Measurements from ENCODE around the gene ABCF3.

ABCF3 gene

GRCh38 chr3:184209146-184209923 lies 23.3 kb downstream of the ABCF3 start:
- Histone ChIP-seq H4K8ac (ENCODE audit: low read depth, low read length) (no peak overlapping the region), H3K27me3 (ENCODE audit: control insufficient read depth in 3 of 3, insufficient read depth in 3 of 3, low read depth in 1 of 3, low read length in 3 of 3) (peaks cover 0 to 14% (median 0%) of the 10 kb centered on the region in 3 experiments), H2BK120ac (ENCODE audit: low read depth, low read length) (no peak overlapping the region), H3K79me1 (ENCODE audit: low read depth, low read length) (no peaks in the 10 kb centered on the region), H2BK12ac (ENCODE audit: low read length) (no peak overlapping the region), H3K9ac (ENCODE audit: low read depth, low read length, poor library complexity) (no peak overlapping the region), H3K9me3 (replicated peaks in 1 of 2; ENCODE audit: control insufficient read depth in 2 of 2, insufficient read depth in 1 of 2, low read depth in 1 of 2, low read length in 2 of 2) (no peaks in the 10 kb centered on the region), H4K91ac (ENCODE audit: low read depth, low read length, poor library complexity) (no peak overlapping the region), H3K18ac (ENCODE audit: low read length) (no peak overlapping the region), H3K27ac (replicated peaks; ENCODE audit: low read length) (no peak overlapping the region), H2AK5ac (ENCODE audit: low read depth, low read length) (no peak overlapping the region), H2BK5ac (ENCODE audit: low read length) (no peak overlapping the region), H2BK15ac (ENCODE audit: low read length) (no peak overlapping the region), H3K4me2 (ENCODE audit: insufficient read depth, low read length, poor library complexity, severe bottlenecking) (no peak overlapping the region), H3K23ac (ENCODE audit: low read depth, low read length, poor library complexity) (no peak overlapping the region), H3K4me3 (ENCODE audit: low read length in 2 of 2) (no peak overlapping the region), H3K36me3 (replicated peaks in 1 of 2; ENCODE audit: control insufficient read depth in 2 of 2, insufficient read depth in 2 of 2, low read length in 2 of 2) (no peaks in the 10 kb centered on the region), H3K4me1 (ENCODE audit: control insufficient read depth in 2 of 2, insufficient read depth in 1 of 2, low read depth in 1 of 2, low read length in 2 of 2) (peaks cover 0 to 3% of the 10 kb centered on the region in 2 donors), H2AFZ (ENCODE audit: low read length) (no peak overlapping the region), H3K14ac (ENCODE audit: low read length) (no peak overlapping the region), H3K4ac (ENCODE audit: low read length) (no peak overlapping the region)
- WGBS, 2 donors (ENCODE audit: extremely low coverage in 2 of 2, insufficient read length in 2 of 2, insufficient replicate concordance in 1 of 2) = no CpG with 5 or more reads among the region's 11 CpGs
- no peak for DNase-seq (ENCODE audit: low spot score)

- Histone ChIP-seq H2BK12ac (ENCODE audit: low read length) (no peak overlapping the region), H3K9me3 (replicated peaks in 1 of 2; ENCODE audit: control insufficient read depth in 2 of 2, insufficient read depth in 1 of 2, low read depth in 1 of 2, low read length in 2 of 2) (no peaks in the 10 kb centered on the region), H3K4me1 (ENCODE audit: control insufficient read depth in 2 of 2, insufficient read depth in 1 of 2, low read depth in 1 of 2, low read length in 2 of 2) (peaks cover 0 to under 1% of the 10 kb centered on the region in 2 donors), H4K91ac (ENCODE audit: low read depth, low read length, poor library complexity) (no peak overlapping the region), H2BK120ac (ENCODE audit: low read depth, low read length) (no peak overlapping the region), H3K36me3 (replicated peaks in 1 of 2; ENCODE audit: control insufficient read depth in 2 of 2, insufficient read depth in 2 of 2, low read length in 2 of 2) (no peaks in the 10 kb centered on the region), H2BK15ac (ENCODE audit: low read length) (no peak overlapping the region), H3K4me2 (ENCODE audit: insufficient read depth, low read length, poor library complexity, severe bottlenecking) (no peak overlapping the region), H3K27ac (replicated peaks; ENCODE audit: low read length) (no peak overlapping the region), H2AFZ (ENCODE audit: low read length) (no peak overlapping the region), H3K27me3 (ENCODE audit: control insufficient read depth in 3 of 3, insufficient read depth in 3 of 3, low read depth in 1 of 3, low read length in 3 of 3) (peaks cover 0 to 11% (median 0%) of the 10 kb centered on the region in 3 experiments), H3K14ac (ENCODE audit: low read length) (no peak overlapping the region), H2AK5ac (ENCODE audit: low read depth, low read length) (no peak overlapping the region), H2BK5ac (ENCODE audit: low read length) (no peak overlapping the region), H3K4ac (ENCODE audit: low read length) (no peak overlapping the region), H3K18ac (ENCODE audit: low read length) (no peak overlapping the region), H3K79me1 (ENCODE audit: low read depth, low read length) (no peaks in the 10 kb centered on the region), H3K4me3 (ENCODE audit: low read length in 2 of 2) (no peak overlapping the region), H4K8ac (ENCODE audit: low read depth, low read length) (no peak overlapping the region), H3K9ac (ENCODE audit: low read depth, low read length, poor library complexity) (no peak overlapping the region), H3K23ac (ENCODE audit: low read depth, low read length, poor library complexity) (no peak overlapping the region)
- DNase-seq (ENCODE audit: low spot score) = no peak
- no CpG with 5 or more reads among the region's 5 CpGs for WGBS, 2 donors (ENCODE audit: extremely low coverage in 2 of 2, insufficient read length in 2 of 2, insufficient replicate concordance in 1 of 2)
Measured at GRCh38 chr3:184211297-184211696, 25.3 kb downstream of the ABCF3 start.

GRCh38 chr3:184211718-184212117 lies 25.7 kb downstream of the ABCF3 start:
- no CpG with 5 or more reads among the region's 5 CpGs for WGBS, 2 donors (ENCODE audit: extremely low coverage in 2 of 2, insufficient read length in 2 of 2, insufficient replicate concordance in 1 of 2)
- DNase-seq (ENCODE audit: low spot score) = no peak
- H3K36me3 ChIP-seq (replicated peaks in 1 of 2; ENCODE audit: control insufficient read depth in 2 of 2, insufficient read depth in 2 of 2, low read length in 2 of 2) = no peaks in the 10 kb centered on the region
- H3K4me1 ChIP-seq (ENCODE audit: control insufficient read depth in 2 of 2, insufficient read depth in 1 of 2, low read depth in 1 of 2, low read length in 2 of 2) = no peaks in the 10 kb centered on the region
- no peak overlapping the region for H3K4ac ChIP-seq (ENCODE audit: low read length)
- H4K8ac ChIP-seq (ENCODE audit: low read depth, low read length) = no peak overlapping the region
- no peak overlapping the region for H3K27ac ChIP-seq (replicated peaks; ENCODE audit: low read length)
- no peak overlapping the region for H3K14ac ChIP-seq (ENCODE audit: low read length)
- no peak overlapping the region for H2BK120ac ChIP-seq (ENCODE audit: low read depth, low read length)
- H3K9ac ChIP-seq (ENCODE audit: low read depth, low read length, poor library complexity) = no peak overlapping the region
- H3K79me1 ChIP-seq (ENCODE audit: low read depth, low read length) = no peaks in the 10 kb centered on the region
- no peak overlapping the region for H2BK5ac ChIP-seq (ENCODE audit: low read length)
- H2AFZ ChIP-seq (ENCODE audit: low read length) = no peak overlapping the region
- H3K23ac ChIP-seq (ENCODE audit: low read depth, low read length, poor library complexity) = no peak overlapping the region
- no peak overlapping the region for H4K91ac ChIP-seq (ENCODE audit: low read depth, low read length, poor library complexity)
- H3K4me3 ChIP-seq (ENCODE audit: low read length in 2 of 2) = no peak overlapping the region
- no peak overlapping the region for H2BK15ac ChIP-seq (ENCODE audit: low read length)
- no peak overlapping the region for H3K18ac ChIP-seq (ENCODE audit: low read length)
- no peaks in the 10 kb centered on the region for H3K9me3 ChIP-seq (replicated peaks in 1 of 2; ENCODE audit: control insufficient read depth in 2 of 2, insufficient read depth in 1 of 2, low read depth in 1 of 2, low read length in 2 of 2)
- H2BK12ac ChIP-seq (ENCODE audit: low read length) = no peak overlapping the region
- no peak overlapping the region for H3K4me2 ChIP-seq (ENCODE audit: insufficient read depth, low read length, poor library complexity, severe bottlenecking)
- H3K27me3 ChIP-seq (ENCODE audit: control insufficient read depth in 3 of 3, insufficient read depth in 3 of 3, low read depth in 1 of 3, low read length in 3 of 3) = peaks cover 0 to 7% (median 0%) of the 10 kb centered on the region in 3 experiments
- no peak overlapping the region for H2AK5ac ChIP-seq (ENCODE audit: low read depth, low read length)

DNA sequence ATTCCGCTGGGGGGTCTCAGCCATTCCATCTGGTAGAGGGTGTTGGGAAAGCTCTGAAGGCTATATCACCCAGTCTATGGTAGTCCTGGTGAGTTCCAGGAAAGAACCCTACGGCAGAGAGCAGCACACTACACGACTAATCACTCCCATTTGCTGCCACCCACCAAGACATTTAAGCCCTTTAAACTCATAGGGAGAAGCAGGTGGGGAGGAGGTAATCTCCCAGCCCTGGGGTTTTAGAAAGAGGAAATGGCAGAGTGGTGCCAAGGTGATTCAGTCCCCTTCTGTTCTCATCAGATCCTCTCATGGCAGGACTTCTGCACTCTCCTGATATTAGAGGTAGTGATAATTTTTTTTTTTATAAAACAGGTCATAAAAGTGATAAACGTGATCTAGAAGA lies 32.8 kb downstream of the ABCF3 start:
- Histone ChIP-seq H3K23ac (ENCODE audit: low read depth, low read length, poor library complexity) (no peak overlapping the region), H2AFZ (ENCODE audit: low read length) (no peak overlapping the region), H3K4ac (ENCODE audit: low read length) (no peak overlapping the region), H3K14ac (ENCODE audit: low read length) (no peak overlapping the region), H3K27me3 (ENCODE audit: control insufficient read depth in 3 of 3, insufficient read depth in 3 of 3, low read depth in 1 of 3, low read length in 3 of 3) (peaks cover 0 to 8% (median 0%) of the 10 kb centered on the region in 3 experiments), H2BK12ac (ENCODE audit: low read length) (no peak overlapping the region), H2BK5ac (ENCODE audit: low read length) (no peak overlapping the region), H2BK15ac (ENCODE audit: low read length) (no peak overlapping the region), H3K18ac (ENCODE audit: low read length) (no peak overlapping the region), H3K4me1 (ENCODE audit: control insufficient read depth in 2 of 2, insufficient read depth in 1 of 2, low read depth in 1 of 2, low read length in 2 of 2) (no peaks in the 10 kb centered on the region), H2BK120ac (ENCODE audit: low read depth, low read length) (no peak overlapping the region), H3K36me3 (replicated peaks in 1 of 2; ENCODE audit: control insufficient read depth in 2 of 2, insufficient read depth in 2 of 2, low read length in 2 of 2) (no peaks in the 10 kb centered on the region), H4K8ac (ENCODE audit: low read depth, low read length) (no peak overlapping the region), H4K91ac (ENCODE audit: low read depth, low read length, poor library complexity) (no peak overlapping the region), H3K4me2 (ENCODE audit: insufficient read depth, low read length, poor library complexity, severe bottlenecking) (no peak overlapping the region), H3K27ac (replicated peaks; ENCODE audit: low read length) (no peak overlapping the region), H3K9ac (ENCODE audit: low read depth, low read length, poor library complexity) (no peak overlapping the region), H3K79me1 (ENCODE audit: low read depth, low read length) (no peaks in the 10 kb centered on the region), H3K9me3 (replicated peaks in 1 of 2; ENCODE audit: control insufficient read depth in 2 of 2, insufficient read depth in 1 of 2, low read depth in 1 of 2, low read length in 2 of 2) (no peaks in the 10 kb centered on the region), H2AK5ac (ENCODE audit: low read depth, low read length) (no peak overlapping the region), H3K4me3 (ENCODE audit: low read length in 2 of 2) (no peak overlapping the region)
- no peak for DNase-seq (ENCODE audit: low spot score)
- no CpG with 5 or more reads among the region's 4 CpGs for WGBS, 2 donors (ENCODE audit: extremely low coverage in 2 of 2, insufficient read length in 2 of 2, insufficient replicate concordance in 1 of 2)

Data from neuronal stem cell (in vitro differentiated cells).